Adrenal gland (tissue), 5 donors: ENCODE data around the gene EXT2.

Experiments used
- POLR2A ChIP-seq, 2 donors: fragments of 450-650 bp; IDR thresholded peaks; one replicate each; pipeline ENCODE4 v1.6.1; 2017; ENCODE audit warnings: antibody characterized with exemption in 2 of 2, mild to moderate bottlenecking in 2 of 2, moderate library complexity in 1 of 2
- TF ChIP-seq, protein P1 (sequence below), 6 experiments: fragments of 450-650 bp in 4 of 6; fragments of 200-600 bp in 2 of 6; sonication (generic) in 1 of 6; IDR thresholded peaks; 1 replicate in 5 of 6; 2 replicates in 1 of 6; pipeline versions ENCODE4 v1.5.1 to v1.8.0; 2016 to 2021; ENCODE audit warnings: antibody characterized with exemption in 6 of 6, mild to moderate bottlenecking in 2 of 6, moderate library complexity in 1 of 6
- donor health status: DM: no; HTN: no; CAD: no.

GRCh38 chr11:44244639-44245310, 149.3 kb downstream of the EXT2 start:
- no peak for TF ChIP-seq POLR2A (IDR thresholded peaks at IDR 0.05)
- TF ChIP-seq, protein P1, sequence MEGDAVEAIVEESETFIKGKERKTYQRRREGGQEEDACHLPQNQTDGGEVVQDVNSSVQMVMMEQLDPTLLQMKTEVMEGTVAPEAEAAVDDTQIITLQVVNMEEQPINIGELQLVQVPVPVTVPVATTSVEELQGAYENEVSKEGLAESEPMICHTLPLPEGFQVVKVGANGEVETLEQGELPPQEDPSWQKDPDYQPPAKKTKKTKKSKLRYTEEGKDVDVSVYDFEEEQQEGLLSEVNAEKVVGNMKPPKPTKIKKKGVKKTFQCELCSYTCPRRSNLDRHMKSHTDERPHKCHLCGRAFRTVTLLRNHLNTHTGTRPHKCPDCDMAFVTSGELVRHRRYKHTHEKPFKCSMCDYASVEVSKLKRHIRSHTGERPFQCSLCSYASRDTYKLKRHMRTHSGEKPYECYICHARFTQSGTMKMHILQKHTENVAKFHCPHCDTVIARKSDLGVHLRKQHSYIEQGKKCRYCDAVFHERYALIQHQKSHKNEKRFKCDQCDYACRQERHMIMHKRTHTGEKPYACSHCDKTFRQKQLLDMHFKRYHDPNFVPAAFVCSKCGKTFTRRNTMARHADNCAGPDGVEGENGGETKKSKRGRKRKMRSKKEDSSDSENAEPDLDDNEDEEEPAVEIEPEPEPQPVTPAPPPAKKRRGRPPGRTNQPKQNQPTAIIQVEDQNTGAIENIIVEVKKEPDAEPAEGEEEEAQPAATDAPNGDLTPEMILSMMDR (IDR thresholded peaks at IDR 0.05), result no peak
